K562 (cell line): ENCODE measurements around the gene EIPR1. TPM values are rescaled to one million over a fixed set of nuclear protein-coding genes. Genes with fewer than 3 reads are reported as not detected.

Experiments used
- ATAC-seq: fragments of 200-7000 bp; cut with Tn5 transposase; 3 replicates; pipeline ENCODE4 v1.9.1; 2020; ENCODE audit warnings: moderate library complexity
- BruUV-seq: library from RNA; stranded (reverse); fragments of 400-500 nt; replicated peaks from 2 replicates; lab custom pipeline; 2021; lab: Mats Ljungman, UMichigan
- CTCF ChIA-PET: fragments of 300-600 bp; formaldehyde crosslinking; extraction: SDS; loops from one replicate; lab custom pipeline; 2021; ENCODE audit warnings: low intra/inter-chr PET ratio; lab: Yijun Ruan, JAX
- POLR2A ChIA-PET: fragments of 300-600, 350-650 bp; sonication (Branson Sonifier 250); formaldehyde crosslinking; extraction: SDS; loops from one replicate; lab custom pipeline; 2021; ENCODE audit warnings: antibody characterized with exemption, inconsistent platforms; lab: Yijun Ruan, JAX
- DNase-seq, 4 experiments: peaks; one replicate each; pipeline versions ENCODE4 v3.0.0 to v3.0.0-alpha.2; 2011 to 2018; ENCODE audit warnings: low spot score in 3 of 4, mixed read lengths in 3 of 4; ENCODE audit errors: extremely low read depth in 1 of 4
- FAIRE-seq: peaks from 2 replicates; lab custom pipeline; 2011; peaks lifted over from hg19 to GRCh38; lab: Jason Lieb, UNC
- H2AFZ ChIP-seq: 2 replicates; pipeline ENCODE4 v1.6.0; 2011; ENCODE audit warnings: low read depth, low read length, control low read depth, inconsistent platforms
- H3K27ac ChIP-seq: fragments of 200-600 bp; 3 replicates; pipeline ENCODE4 v1.8.0; 2011; ENCODE audit warnings: low read depth, mild to moderate bottlenecking, control low read depth, inconsistent platforms, low read length, moderate library complexity, mixed read lengths; ENCODE audit errors: extremely low read depth
- H3K27me3 ChIP-seq, 2 experiments: fragments of 300-600 bp in 1 of 2; 2 replicates in 1 of 2; 3 replicates in 1 of 2; pipeline versions ENCODE4 v1.6.0 to v1.8.0; 2011; ENCODE audit warnings: inconsistent platforms in 2 of 2, low read length in 2 of 2, mild to moderate bottlenecking in 1 of 2, mixed read lengths in 1 of 2, moderate library complexity in 1 of 2; ENCODE audit not compliant: control insufficient read depth in 2 of 2, insufficient read depth in 2 of 2
- H3K36me3 ChIP-seq: fragments of 300-600 bp; 3 replicates; pipeline ENCODE4 v1.8.0; 2011; ENCODE audit warnings: mild to moderate bottlenecking, low read length, inconsistent platforms; ENCODE audit not compliant: control insufficient read depth, insufficient read depth
- H3K4me1 ChIP-seq, 2 experiments: fragments of 200-600 bp in 1 of 2; replicated peaks in 1 of 2; 2 replicates in 1 of 2; 3 replicates in 1 of 2; pipeline versions ENCODE4 v1.5.1 to v1.8.0; 2011; ENCODE audit warnings: inconsistent platforms in 2 of 2, low read length in 2 of 2, mild to moderate bottlenecking in 1 of 2, mixed read lengths in 1 of 2, moderate library complexity in 1 of 2; ENCODE audit not compliant: control insufficient read depth in 2 of 2, insufficient read depth in 2 of 2
- H3K4me2 ChIP-seq: 2 replicates; pipeline ENCODE4 v1.6.1; 2011; ENCODE audit warnings: low read length, control low read depth, inconsistent platforms, mixed read lengths; ENCODE audit not compliant: insufficient read depth
- H3K4me3 ChIP-seq: fragments of 200-600 bp; sonication (generic), shearing (Covaris generic); 2 replicates; pipeline ENCODE4 v1.5.1; 2016; ENCODE audit warnings: control low read depth, inconsistent platforms
- H3K79me2 ChIP-seq: fragments of 200-600 bp; 3 replicates; pipeline ENCODE4 v1.8.0; 2011; ENCODE audit warnings: low read length, inconsistent platforms; ENCODE audit not compliant: control insufficient read depth, insufficient read depth
- H3K9ac ChIP-seq, 2 experiments: 2 replicates each; pipeline versions ENCODE4 v1.6.0 to v1.6.1; 2011; ENCODE audit warnings: low read depth in 2 of 2, low read length in 2 of 2, control low read depth in 1 of 2, inconsistent platforms in 1 of 2, mild to moderate bottlenecking in 1 of 2, mixed read lengths in 1 of 2; ENCODE audit not compliant: insufficient read depth in 1 of 2
- H3K9me1 ChIP-seq: one replicate; pipeline ENCODE4 v1.6.0; 2011; ENCODE audit warnings: inconsistent platforms, mild to moderate bottlenecking, low read length, moderate library complexity; ENCODE audit not compliant: control insufficient read depth, insufficient read depth
- H3K9me3 ChIP-seq: replicated peaks from 2 replicates; pipeline ENCODE4 v1.5.1; 2011; ENCODE audit warnings: low read depth, low read length, inconsistent platforms; ENCODE audit not compliant: control insufficient read depth, insufficient read depth
- H4K20me1 ChIP-seq: replicated peaks from 2 replicates; pipeline ENCODE4 v1.6.1; 2011; ENCODE audit warnings: low read length, inconsistent platforms, mixed read lengths; ENCODE audit not compliant: control insufficient read depth, insufficient read depth
- BRCA1 ChIP-seq, 2 experiments: fragments of 450-650 bp in 1 of 2; sonication (generic) in 1 of 2; formaldehyde crosslinking in 1 of 2; IDR thresholded peaks; 2 replicates each; pipeline versions ENCODE4 v1.5.0 to v1.6.1; 2017 to 2020; ENCODE audit warnings: mild to moderate bottlenecking in 1 of 2, missing genetic modification reagents in 1 of 2
- BRD9 ChIP-seq: fragments of 450-650 bp; IDR thresholded peaks from 2 replicates; pipeline ENCODE4 v1.6.1; 2018; ENCODE audit warnings: low read depth; ENCODE audit not compliant: partially characterized antibody
- FOXP4 ChIP-seq: sonication (generic); formaldehyde crosslinking; IDR thresholded peaks from 2 replicates; pipeline ENCODE4 v1.8.0; 2022; ENCODE audit warnings: mild to moderate bottlenecking, missing genetic modification reagents, borderline replicate concordance
- HDAC2 ChIP-seq: fragments of 450-650 bp; IDR thresholded peaks from 2 replicates; pipeline ENCODE4 v1.6.1; 2016; ENCODE audit warnings: mild to moderate bottlenecking
- MITF ChIP-seq: IDR thresholded peaks from 2 replicates; pipeline ENCODE4 v1.6.1; 2014; ENCODE audit warnings: antibody characterized with exemption
- PHF8 ChIP-seq: fragments of 200-600 bp; sonication (generic); IDR thresholded peaks from 2 replicates; pipeline ENCODE4 v1.6.1; 2012; ENCODE audit warnings: mixed run types, mild to moderate bottlenecking, inconsistent platforms, low read length, moderate library complexity, borderline replicate concordance
- TOE1 ChIP-seq, 2 experiments: fragments of 450-650 bp in 1 of 2; sonication (generic) in 1 of 2; formaldehyde crosslinking in 1 of 2; IDR thresholded peaks; 2 replicates each; pipeline versions ENCODE4 v1.7.1 to v1.8.0; 2016 to 2022; ENCODE audit warnings: borderline replicate concordance in 2 of 2, mild to moderate bottlenecking in 2 of 2, antibody characterized with exemption in 1 of 2, inconsistent platforms in 1 of 2, low read depth in 1 of 2, missing genetic modification reagents in 1 of 2, moderate library complexity in 1 of 2
- ZNF583 ChIP-seq: fragments of 250-450 bp; sonication (Bioruptor Pico); IDR thresholded peaks from 2 replicates; pipeline ENCODE4 v1.4.0; 2020
- ZNF586 ChIP-seq: fragments of 450-650 bp; formaldehyde crosslinking; conservative IDR thresholded peaks from 2 replicates; pipeline ENCODE4 v1.4.0; 2020; ENCODE audit warnings: mild to moderate bottlenecking, moderate library complexity
- WGBS: fragments of 100-300 bp; shearing (Covaris generic); methylation state at CpG from one replicate; pipeline ENCODE4 v1.1.6; 2016; ENCODE audit warnings: low coverage, mixed read lengths; ENCODE audit not compliant: insufficient coverage; ENCODE audit errors: missing lambda C conversion rate; 5-methylcytosine and 5-hydroxymethylcytosine counted together
- in situ Hi-C: fragments of 300-500 bp; cut with MboI; formaldehyde crosslinking; loops from 4 replicates; pipeline ENCODE4 v1.15.0; 2018; ENCODE audit warnings: inconsistent platforms, mixed read lengths
- intact Hi-C: fragments of 100-400 bp; cut with micrococcal nuclease; formaldehyde crosslinking; loops from 2 replicates; pipeline ENCODE4 v1.14.2; 2022
- polyA plus RNA-seq, 8 experiments: library from polyadenylated mRNA; depleted of rRNA in 4 of 8; stranded (reverse) in 5 of 8; unstranded in 3 of 8; fragments of >200 nt; fragmentation: Nextera tagmentation in 2 of 8; fragmentation: Illumina TruSeq in 1 of 8; extraction: Ambion mirVana in 2 of 8; extraction: Trizol in 1 of 8; gene quantifications; 2 replicates each; pipeline versions ENCODE4 v1.2.1 to v1.2.3, GENCODE V29; 2011 to 2014; ENCODE audit warnings: inconsistent platforms in 1 of 8, missing spikeins in 1 of 8
- total RNA-seq, 7 experiments: library from RNA; depleted of rRNA in 6 of 7; stranded (reverse); fragments of >200 nt in 6 of 7; fragmentation: Illumina TruSeq in 2 of 7; extraction: Trizol in 2 of 7; gene quantifications; 2 replicates each; pipeline versions ENCODE4 v1.2.1 to v1.2.3, GENCODE V29; 2011 to 2021; ENCODE audit warnings: low replicate concordance in 1 of 7
- TF ChIP-seq, protein P1 (sequence below): sonication (generic); formaldehyde crosslinking; IDR thresholded peaks from 2 replicates; pipeline ENCODE4 v1.8.0; 2023; ENCODE audit warnings: mild to moderate bottlenecking, missing genetic modification reagents
- TF ChIP-seq, protein P2 (sequence below): fragments of 200-800 bp; sonication (Bioruptor generic); IDR thresholded peaks from 2 replicates; pipeline ENCODE4 v1.6.1; 2017; ENCODE audit warnings: missing genetic modification characterization, missing compliant biosample characterization
- TF ChIP-seq, protein P3 (sequence below): fragments of 250-450 bp; sonication (Bioruptor Pico); IDR thresholded peaks from 2 replicates; pipeline ENCODE4 v1.8.0; 2022; ENCODE audit warnings: moderate library complexity, mild to moderate bottlenecking, inconsistent platforms

EIPR1 gene
- total and polyA plus RNA-seq, 9 of the 15 experiments (the other 6 are each of a cell fraction or from before 2014, with no cell fraction given): 19.9 to 54.4 (median 35.9) TPM

DNA sequence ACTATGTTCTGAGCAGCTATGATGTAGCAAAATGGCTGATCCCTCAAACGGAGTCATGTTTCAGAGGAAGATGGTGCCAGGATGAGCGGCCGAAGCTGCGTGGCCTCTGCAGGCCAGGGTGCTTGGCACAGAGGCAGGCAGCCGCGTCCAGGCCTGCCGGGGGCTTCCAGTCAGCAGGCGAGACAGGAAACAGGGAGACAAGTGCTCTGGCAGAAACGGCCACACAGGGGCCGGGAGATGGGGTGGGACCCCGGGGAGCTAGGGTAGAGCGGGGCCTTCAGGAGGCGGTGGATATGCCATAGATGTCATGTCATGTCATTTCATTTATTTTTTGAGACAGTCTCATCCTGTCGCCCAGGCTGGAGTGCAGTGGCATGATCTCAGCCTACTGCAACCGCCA lies 50.7 kb downstream of the EIPR1 start (continued):
- no peak for TF ChIP-seq HDAC2
- TF ChIP-seq MITF: no peak

GRCh38 chr2:3326182-3326537 lies 51.5 kb downstream of the EIPR1 start:
- WGBS: 92% methylated on average over 6 of the region's 7 CpGs
- FAIRE-seq: no peak
- no peak overlapping the region for H3K4me2 ChIP-seq
- no TSS peak for BruUV-seq
- no peaks in the 10 kb centered on the region for H3K27me3 ChIP-seq
- DNase-seq: no peak
- in situ Hi-C loops (no loop called here), intact Hi-C loops (no loop called here)
- H3K27ac ChIP-seq: no peak overlapping the region
- ATAC-seq: no peak
- CTCF ChIA-PET: no interaction called here
- 0 out of 2 replicates have a peak, but pooled peaks cover 6% of the 10 kb centered on the region for H4K20me1 ChIP-seq
- H3K9me3 ChIP-seq: no peaks in the 10 kb centered on the region
- peaks cover 21% of the 10 kb centered on the region; the same call in 2 of the 3 replicates for H3K36me3 ChIP-seq
- no peaks in the 10 kb centered on the region; the same call in 2 of the 3 replicates for H3K79me2 ChIP-seq
- H2AFZ ChIP-seq: no peak overlapping the region
- H3K9ac ChIP-seq: no peak overlapping the region
- peaks cover 0 to 8% of the 10 kb centered on the region in 2 experiments; a peak in 1 of 5 replicates for H3K4me1 ChIP-seq
- no peaks in the 10 kb centered on the region for H3K9me1 ChIP-seq
- H3K4me3 ChIP-seq: no peak overlapping the region
- POLR2A ChIA-PET: no interaction called here
- TF ChIP-seq BRCA1 (IDR thresholded peaks at IDR 0.05): no peak
- no peak for TF ChIP-seq BRCA1 (CRISPR knock-in tag; IDR thresholded peaks at IDR 0.05)
- TF ChIP-seq ZNF586 (CRISPR knock-in tag): no peak
- TF ChIP-seq TOE1 (IDR thresholded peaks at IDR 0.05; ENCODE audit: borderline replicate concordance): no peak
- TF ChIP-seq TOE1 (CRISPR knock-in tag; IDR thresholded peaks at IDR 0.05; ENCODE audit: borderline replicate concordance, low read depth): no peak
- TF ChIP-seq, protein P1, sequence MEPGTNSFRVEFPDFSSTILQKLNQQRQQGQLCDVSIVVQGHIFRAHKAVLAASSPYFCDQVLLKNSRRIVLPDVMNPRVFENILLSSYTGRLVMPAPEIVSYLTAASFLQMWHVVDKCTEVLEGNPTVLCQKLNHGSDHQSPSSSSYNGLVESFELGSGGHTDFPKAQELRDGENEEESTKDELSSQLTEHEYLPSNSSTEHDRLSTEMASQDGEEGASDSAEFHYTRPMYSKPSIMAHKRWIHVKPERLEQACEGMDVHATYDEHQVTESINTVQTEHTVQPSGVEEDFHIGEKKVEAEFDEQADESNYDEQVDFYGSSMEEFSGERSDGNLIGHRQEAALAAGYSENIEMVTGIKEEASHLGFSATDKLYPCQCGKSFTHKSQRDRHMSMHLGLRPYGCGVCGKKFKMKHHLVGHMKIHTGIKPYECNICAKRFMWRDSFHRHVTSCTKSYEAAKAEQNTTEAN (CRISPR knock-in tag): no peak
- TF ChIP-seq, protein P2, sequence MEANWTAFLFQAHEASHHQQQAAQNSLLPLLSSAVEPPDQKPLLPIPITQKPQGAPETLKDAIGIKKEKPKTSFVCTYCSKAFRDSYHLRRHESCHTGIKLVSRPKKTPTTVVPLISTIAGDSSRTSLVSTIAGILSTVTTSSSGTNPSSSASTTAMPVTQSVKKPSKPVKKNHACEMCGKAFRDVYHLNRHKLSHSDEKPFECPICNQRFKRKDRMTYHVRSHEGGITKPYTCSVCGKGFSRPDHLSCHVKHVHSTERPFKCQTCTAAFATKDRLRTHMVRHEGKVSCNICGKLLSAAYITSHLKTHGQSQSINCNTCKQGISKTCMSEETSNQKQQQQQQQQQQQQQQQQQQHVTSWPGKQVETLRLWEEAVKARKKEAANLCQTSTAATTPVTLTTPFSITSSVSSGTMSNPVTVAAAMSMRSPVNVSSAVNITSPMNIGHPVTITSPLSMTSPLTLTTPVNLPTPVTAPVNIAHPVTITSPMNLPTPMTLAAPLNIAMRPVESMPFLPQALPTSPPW (CRISPR knock-in tag): no peak
- TF ChIP-seq ZNF583 (CRISPR knock-in tag): no peak
- TF ChIP-seq FOXP4 (CRISPR knock-in tag): no peak
- TF ChIP-seq, protein P3, sequence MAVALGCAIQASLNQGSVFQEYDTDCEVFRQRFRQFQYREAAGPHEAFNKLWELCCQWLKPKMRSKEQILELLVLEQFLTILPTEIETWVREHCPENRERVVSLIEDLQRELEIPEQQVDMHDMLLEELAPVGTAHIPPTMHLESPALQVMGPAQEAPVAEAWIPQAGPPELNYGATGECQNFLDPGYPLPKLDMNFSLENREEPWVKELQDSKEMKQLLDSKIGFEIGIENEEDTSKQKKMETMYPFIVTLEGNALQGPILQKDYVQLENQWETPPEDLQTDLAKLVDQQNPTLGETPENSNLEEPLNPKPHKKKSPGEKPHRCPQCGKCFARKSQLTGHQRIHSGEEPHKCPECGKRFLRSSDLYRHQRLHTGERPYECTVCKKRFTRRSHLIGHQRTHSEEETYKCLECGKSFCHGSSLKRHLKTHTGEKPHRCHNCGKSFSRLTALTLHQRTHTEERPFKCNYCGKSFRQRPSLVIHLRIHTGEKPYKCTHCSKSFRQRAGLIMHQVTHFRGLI (CRISPR knock-in tag): no peak
- TF ChIP-seq BRD9: no peak
- no peak for TF ChIP-seq PHF8
